ENCODE measurements around the gene APCDD1L. TPM values are rescaled to one million over a fixed set of nuclear protein-coding genes. Genes with fewer than 3 reads are reported as not detected.
"Not testable (repeated sequence)": the region's sequence is repeated elsewhere in the genome, so short reads cannot be mapped to it uniquely, and the experiment has no call there.

The APCDD1L gene
- total RNA-seq, 1 experiment from 2014 or later, result 2.8 TPM

DNA sequence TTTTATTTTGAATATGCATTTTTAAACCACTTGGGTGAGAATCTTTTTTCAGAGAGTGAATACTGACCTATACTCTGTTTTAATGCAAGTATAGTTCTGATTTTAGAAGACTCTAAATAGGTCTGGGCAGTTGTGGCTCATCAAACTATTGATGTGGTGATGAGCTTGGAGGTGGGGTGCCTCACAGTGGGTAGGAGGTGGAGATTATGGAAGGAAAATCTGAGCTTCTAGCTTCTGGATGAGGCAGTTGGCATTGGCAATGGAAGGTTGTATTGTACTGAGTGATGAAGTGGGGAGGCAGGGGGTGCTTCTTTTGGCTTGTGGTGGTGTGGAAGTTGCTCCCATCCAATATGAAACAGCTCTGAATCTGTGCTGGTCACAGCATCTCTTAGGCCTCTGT, 73.5 kb downstream of the APCDD1L start:
- no peak for DNase-seq (ENCODE audit: low read depth)

DNA sequence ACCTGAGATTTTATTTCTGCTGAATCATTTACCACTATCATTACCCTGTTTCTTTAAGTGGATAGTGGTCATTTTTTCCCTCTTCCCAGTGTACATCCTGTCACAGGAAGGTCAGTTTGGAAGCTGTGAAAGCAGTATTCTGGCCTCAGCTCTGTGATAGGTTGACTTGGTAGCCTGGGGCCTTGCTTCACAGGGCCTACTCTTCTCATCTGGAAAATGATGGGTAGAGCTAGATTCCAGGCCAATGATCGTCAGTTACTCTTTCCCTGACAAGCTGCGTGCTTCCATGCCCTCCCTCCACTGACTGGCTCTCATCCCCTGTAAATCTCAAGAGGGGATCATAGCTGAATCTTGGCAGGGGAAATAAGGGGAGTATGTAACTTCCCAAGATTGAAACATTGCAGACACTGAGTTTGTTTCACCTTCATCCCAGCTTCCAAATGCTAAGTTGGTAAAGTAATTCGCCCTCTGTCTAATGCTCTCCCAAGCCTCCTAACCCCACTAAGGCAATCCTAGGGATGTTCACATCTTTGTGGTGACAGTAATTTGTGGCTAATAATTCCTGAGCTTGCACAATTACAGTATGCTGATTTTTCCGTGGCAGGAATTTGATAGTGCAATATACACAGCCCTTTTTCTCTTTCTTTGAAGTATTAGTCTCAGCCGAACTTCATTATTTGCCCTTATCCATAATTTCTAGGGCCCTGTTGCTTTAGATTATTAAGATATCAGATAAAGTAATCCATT, 75.0 kb downstream of the APCDD1L start:
- no peak for DNase-seq (ENCODE audit: low read depth)

DNA sequence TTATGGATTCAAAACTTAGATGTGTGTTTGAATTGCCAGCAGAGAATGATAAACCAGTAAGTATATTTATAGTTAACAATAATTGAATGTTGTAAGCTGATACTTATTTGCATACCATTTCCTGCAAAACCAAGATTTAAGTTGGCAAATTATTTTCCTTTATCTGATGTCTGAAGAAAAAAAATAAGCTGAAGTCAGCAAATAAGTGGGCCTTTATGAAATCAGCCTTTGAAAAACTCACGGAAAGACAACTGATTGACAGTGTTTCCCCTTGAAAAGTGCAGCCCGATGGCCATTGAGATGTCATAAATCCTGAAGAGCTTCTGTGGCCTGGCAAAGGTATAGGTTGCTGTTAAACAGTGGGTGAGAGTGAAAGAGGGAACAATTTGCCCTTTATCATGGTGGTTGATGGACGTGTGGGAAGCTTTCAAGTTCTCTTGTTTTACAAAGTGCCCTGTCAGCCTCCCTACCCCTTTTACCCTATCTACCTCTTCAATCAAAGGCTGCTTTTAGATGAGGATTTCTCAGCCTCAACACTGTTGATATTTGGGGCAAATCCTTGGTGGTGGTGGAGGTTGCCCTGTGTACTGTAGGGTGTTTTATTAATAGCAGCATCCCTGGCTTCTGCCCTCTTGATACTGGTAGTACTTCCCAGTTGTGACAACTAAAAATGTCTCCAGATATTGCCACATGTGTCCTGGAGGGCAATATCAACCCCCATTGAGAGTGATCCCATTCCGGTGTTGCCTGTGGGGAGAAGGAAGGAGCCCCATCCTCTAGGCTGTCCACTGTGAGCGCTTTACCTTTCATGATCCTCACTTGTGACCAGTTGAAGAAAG, 76.0 kb downstream of the APCDD1L start:
- DNase-seq (ENCODE audit: low read depth), result no peak

DNA sequence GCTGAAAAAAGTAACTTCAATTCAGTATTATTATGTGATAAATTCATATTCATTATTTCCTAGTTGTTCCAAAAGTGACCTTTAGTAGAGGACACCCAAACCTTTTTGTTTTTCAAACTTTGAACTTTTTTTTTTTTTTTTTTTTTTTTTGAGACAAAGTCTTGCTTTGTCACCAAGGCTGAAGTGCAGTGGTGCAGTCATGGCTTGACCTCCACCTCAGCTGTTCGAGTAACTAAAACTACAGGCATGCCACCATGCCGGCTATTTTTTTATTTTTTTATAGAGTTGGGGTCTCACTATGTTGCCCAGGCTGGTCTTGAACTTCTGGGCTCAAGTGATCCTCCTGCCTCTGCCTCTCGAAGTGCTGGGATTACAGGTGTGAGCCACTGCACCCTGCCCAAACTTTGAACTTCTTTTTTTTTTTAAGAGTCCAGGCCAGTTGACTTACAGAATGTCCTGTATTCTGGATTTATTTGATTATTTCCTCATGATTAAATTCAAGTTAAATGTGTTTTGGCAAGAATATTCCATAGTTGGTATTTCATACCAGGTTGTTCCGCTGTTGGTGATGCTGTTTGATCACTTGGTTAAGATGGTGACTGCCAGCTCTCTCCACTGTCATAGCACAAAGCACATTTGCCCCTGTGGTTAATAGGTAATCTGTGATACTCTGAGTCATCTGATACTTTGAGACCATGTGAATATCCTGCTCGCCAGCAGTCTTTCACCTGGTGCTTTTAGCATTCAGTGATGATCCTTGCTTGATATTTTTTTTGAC, 78.1 kb downstream of the APCDD1L start:
- DNase-seq (ENCODE audit: low read depth), result no peak

DNA sequence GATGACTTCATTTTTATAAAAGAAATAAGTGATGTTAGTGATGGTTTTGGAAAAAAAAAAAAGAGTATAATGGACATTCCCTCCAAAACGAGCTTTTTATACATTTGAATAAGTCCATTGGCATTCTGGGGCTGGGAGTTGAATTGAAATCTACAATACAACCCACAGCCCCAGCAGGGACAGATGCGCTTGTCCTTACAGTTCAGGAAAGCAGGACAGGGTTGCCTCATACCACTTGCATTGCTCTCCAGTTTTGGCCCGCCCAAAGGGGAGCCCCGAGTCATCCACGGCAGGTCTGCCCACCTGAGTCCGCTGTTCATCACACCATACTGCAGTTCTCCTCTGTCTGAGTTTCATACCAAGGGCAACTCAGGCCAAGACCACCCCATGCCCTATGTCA, 80.0 kb downstream of the APCDD1L start:
- DNase-seq (ENCODE audit: low read depth), result no peak

DNA sequence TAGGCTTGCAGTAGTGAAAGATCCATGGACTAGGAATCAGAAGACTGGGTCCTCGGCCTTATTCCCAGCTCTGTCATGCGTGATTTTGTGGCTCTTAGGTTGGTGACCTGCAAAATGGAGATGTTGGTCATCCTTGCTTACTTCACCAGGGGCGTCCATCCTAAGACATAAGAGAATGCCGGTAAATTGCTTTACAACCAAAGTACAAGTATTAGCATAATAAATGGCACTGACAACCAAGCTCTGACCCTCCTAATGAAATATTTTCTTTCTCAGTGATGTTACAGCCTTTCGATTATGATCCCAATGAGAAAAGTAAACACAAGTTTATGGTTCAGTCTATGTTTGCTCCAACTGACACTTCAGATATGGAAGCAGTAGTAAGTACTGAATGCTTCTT, 80.9 kb downstream of the APCDD1L start:
- no peak for DNase-seq (ENCODE audit: low read depth)

DNA sequence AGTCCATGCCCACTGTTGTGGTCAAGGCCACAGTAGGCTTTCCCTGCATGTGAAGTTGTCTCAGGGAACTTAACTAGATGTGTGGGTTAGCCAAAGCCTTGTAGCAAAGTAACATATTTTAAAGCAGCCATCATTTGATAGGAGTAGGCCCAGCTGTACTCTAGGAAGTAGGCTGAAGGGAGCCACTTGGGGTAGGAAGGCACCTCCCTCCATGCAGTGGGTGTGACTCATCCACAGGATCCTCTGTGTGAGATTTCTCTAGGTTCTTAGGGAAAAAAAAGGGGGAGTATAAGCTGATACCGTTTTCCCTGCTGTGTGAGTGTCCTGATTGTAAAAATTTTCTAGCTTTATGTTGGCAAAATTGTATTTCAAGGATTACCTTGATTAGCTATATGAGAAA, 81.4 kb downstream of the APCDD1L start:
- peak; percentile 69 for DNase-seq (ENCODE audit: low read depth)

DNA sequence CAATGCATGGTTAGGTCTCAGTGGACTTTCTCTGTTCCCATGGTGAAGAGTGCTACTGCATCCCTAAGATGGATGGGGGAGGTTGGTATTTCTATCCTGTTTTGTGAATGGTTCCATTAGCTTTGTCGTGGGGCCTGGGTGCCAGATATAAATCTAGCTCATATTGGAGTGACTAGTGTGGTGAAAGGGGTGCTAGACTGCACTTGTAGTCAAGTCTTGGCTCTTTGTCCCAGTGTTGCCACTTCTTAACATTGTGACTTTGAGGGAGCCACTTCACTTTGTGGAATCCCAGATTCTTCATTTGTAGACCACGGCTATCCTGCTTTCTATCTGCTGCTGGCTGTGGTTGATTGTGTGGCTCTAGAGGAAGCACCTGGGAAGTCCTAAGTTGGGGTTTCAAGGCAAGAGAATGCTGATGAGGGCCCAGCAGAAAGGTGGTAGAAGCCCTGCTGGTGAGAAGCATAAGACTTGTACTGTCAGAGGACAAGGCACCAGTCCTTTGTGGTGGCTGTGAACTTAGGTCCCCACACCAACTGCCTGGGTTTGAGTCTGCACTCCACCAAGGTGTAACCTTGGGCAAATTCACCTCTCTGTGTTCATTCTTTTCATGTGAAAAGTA, 82.1 kb downstream of the APCDD1L start:
- DNase-seq (ENCODE audit: low read depth), result no peak

DNA sequence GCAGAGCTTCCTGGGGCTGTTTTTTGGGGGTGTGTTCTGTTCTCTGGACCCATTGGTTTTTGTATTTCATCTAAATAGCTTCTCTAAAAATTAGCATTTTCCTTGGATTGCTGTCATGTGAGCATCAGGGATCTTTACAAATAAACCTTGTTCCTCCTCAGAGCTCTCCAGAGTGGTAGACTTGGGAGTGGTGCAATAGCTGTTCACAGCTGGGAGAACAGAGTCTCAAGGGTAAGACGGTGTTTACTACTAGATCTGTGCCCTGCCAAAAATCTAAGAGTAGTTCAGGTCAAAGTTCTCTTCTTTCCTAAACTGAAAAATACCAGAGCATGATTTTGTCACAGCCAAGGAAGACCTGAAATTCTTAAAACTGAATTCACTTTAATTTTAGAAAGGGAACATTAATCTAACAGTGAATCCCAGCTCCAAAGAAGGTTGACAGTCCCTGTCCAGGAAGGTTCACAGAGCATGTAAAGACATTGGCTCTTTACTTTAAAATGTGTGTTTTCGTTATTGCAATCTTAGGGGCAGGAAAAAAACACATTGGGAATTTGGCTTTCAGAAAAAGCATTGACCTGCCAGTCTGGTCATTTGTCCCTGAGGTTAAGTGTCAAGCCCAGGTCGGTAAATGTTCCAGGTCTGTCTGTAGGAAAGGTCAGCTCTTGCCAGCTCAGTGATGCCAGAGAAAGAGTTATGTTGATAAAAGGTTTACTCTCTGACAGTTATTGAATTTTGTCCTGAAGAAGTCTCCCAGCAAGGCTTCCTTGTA, 82.8 kb downstream of the APCDD1L start:
- DNase-seq (ENCODE audit: low read depth), result no peak

DNA sequence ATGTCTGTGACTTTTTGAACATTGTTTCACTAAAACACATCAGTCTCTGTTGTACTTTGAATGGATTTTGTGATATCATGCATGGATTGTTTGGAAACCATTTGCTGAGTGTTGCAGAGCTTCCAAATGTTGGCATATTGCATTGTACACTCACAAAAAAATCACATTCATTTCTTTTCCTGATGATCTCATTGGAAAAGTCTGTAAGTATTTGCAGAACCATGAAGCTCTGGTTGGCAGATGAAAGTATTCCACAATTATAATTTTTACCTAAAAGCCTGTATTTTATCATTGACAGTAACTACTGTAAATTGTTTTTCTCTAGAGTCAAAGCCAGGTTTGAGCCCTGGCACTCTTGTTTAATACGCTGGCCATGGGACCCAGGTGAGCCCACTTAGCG, 84.1 kb downstream of the APCDD1L start:
- DNase-seq (ENCODE audit: low read depth), result no peak

DNA sequence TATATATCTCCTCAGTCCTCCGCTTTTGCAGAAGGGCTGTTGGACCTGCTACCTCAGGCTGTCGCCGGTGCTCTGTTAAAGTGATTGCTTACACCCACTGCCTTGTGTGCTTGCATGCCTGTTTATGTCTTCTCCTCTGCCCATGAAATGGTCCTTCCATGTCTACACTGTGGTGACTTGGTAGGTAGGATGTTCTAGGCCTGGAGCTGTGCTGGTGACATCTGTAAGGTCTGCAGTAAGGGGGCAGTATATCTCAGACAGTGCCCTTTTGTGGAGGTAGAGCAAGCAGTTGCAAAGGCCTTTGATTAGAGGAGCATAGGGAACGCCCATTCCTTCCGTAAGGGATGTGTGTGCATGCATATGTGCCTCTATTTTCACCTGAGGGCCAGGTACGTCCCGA, 85.9 kb downstream of the APCDD1L start:
- no peak for DNase-seq (ENCODE audit: low read depth)

DNA sequence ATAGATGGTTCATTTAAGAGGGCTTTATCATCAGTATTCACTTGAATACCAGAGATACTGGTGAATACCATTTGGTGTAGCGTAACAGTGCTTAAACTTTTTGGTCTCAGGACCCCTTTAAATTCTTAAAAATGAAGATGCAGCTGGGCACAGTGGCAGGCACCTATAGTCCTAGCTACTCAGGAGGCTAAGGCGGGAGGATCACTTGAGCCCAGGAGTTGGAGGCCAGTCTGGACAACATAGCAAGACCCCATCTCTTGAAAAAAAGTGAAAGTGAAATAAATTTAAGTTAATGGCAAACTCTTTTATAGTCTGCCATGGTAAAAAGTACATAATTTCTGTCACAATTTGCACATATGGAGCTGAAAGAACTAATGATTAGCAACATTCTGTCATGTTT, 86.8 kb downstream of the APCDD1L start:
- no peak for DNase-seq (ENCODE audit: low read depth)

DNA sequence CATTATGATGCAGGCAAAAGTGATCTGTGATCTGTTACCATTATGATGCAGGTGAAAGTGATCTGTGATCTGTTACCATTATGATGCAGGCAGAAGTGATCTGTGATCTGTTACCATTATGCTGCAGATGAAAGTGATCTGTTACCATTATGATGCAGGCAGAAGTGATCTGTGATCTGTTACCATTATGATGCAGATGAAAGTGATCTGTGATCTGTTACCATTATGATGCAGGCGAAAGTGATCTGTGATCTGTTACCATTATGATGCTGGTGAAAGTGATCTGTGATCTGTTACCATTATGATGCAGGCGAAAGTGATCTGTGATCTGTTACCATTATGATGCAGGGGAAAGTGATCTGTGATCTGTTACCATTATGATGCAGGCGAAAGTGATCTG, 87.6 kb downstream of the APCDD1L start:
- not testable (repeated sequence) for DNase-seq (ENCODE audit: low read depth)

DNA sequence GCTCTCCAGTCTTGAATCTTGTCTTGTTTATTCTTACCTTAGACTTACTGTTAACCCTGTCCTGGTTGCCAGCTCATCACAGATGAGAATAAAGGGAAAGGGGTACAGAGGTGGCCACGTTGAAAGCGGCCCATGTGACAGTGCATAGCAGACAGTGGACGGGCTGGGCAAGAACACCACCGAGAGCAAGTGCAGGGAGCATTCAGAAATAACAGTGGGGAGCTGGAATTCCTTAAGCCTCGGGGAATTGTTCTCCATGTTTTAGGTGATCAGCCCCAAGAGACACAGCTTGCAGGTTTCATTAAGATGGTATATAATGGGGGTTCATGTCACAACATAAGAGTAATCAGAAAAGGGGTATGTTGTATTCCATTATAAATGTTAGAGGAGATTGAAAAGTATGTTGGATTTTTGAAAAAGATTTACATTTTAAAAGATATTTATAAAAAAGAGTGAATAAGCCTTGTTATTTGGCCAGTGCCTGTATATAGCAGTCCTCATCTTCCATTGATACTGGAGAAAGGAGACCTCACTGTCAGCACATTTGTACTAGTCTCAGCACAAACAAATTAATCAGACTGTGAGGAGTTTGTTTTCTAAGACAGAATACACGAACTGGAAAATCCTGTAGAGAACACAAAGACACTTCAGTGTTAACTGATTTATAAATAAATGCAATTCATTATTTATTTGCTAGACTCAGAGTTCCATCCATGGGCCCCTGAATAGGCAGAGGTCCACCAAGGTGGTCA, 90.8 kb downstream of the APCDD1L start:
- DNase-seq (ENCODE audit: low read depth), result no peak

DNA sequence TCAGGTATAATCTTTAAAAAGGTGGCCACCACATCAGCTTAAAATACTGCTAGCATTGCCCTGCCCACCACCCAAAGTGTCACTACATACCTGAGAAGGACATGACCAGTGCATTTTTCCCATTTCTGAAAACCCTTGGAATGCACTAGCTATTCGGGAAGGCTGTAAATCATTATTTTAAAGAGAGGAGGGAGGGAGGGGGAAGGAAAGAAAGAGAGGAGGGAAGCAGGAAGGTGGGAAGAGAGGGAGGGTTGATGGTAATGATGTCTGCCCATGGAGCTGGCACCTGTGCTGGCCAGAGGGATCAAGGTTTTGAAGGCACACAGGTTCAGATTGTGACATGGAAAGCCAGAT, 93.7 kb downstream of the APCDD1L start:
- DNase-seq (ENCODE audit: low read depth), result no peak

DNA sequence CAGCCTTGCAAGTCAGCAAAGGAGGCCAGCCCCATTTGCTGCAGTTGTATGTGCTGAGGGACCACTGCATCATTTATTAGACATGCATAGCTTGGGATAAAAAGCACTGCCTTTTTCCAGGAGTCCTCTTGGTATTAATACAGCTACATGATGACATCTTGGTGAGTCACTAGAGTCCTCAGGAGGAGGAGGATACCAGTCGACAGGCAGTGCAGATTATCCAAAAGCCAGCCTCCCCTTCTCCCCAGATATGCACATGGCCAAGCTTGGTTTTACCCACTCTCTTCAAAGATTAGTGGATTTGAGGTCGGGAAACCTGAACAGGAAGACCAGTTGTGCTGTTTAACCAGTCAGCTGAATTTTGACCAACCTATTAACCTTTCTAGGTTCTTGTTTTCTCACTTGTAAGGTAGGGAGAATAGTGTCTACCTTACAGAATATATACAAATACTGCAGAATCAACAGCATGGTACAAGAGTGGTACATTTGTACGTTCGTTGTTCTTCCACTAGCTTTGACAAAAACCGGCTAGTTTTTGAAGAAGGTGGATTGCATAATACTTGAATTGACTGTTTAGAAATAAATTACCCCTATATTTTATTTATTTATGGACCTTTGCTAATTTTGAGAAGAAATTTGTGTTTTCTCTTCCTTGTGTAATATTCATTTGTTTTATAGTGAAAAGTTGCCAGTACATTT, 94.3 kb downstream of the APCDD1L start:
- peak; percentile 20 for DNase-seq (ENCODE audit: low read depth)

DNA sequence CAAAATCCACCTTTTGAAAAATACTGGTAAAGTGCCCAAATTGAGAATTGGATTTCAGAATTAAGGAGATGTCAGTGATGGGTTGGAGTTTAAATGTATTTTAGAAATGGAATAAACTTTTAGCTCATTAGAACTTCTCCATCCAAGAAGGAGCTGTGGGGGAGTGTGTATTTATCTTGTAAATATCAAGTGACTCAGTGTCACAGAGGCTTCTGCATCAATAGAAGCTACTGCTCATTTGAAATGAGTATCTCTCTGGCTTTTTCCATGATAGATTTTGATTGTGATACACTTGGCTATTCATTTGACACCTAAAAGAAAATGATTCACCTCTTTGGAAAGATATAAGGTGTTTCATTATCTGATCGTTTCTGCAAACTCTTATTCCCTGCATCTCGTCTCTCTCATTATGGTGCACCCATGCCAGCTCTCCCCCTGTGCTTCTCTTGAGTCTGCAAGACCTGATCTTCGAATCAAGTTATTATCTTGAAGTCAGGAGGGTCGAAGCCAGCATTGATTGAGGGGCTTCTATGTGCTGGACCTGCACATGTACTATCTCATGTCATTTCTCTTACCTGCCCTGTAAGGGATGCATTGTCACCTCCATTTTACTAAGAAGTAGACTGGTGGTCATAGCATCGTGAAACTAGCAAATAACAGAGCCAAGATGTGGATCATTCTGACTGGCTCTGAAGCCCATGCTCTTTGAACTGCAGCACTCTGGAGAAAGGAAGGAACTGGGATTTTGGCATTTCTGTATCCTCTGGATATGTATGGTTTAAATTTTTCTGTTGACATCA, 96.0 kb downstream of the APCDD1L start:
- no peak for DNase-seq (ENCODE audit: low read depth)

DNA sequence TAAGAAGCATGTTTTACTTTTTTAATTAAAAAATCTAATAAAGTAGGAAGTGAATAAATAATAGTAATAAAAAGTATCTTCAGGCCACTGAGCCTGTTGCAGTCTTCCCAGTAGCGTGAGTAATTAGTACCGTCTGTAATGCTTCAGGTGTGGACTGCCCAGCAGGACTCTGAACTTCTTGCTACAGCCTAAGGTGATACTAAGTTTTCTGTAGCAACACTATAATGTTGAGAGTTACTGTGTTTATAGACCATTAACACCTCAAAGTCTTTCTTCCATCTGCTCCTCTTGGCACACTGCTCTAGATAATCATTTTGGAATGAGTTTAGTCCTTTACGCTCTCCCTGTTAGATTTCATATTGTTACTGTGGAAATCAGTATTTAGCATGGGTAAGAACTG, 97.8 kb downstream of the APCDD1L start:
- DNase-seq (ENCODE audit: low read depth), result no peak

DNA sequence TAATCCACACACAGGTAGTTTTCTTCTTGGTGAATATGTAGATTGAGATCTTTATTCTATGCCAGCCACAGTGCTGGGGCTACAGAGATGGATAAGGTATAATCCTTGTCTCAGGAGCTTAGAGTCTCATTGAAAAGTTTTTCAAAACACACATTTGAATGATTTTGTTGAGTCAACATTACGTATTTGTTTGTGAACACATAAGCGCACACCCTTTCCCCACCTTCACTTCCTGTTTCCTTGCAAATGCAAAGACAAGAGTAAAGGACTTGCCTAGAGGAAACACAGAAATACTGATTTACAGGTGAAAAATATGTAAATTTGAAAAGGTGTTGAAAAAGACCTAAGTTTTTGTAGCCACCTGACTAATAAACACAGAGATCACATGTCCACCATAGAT, 98.4 kb downstream of the APCDD1L start:
- DNase-seq (ENCODE audit: low read depth), result no peak
